Dedifferentiated amniotic fluid mesenchymal stem cell (primary cell): ENCODE data around the gene H6PD.

ENCODE experiments used
- DNase-seq: peaks from one replicate; pipeline ENCODE4 v3.0.0-alpha.2; 2016; ENCODE audit errors: extremely low spot score

The H6PD gene

DNA sequence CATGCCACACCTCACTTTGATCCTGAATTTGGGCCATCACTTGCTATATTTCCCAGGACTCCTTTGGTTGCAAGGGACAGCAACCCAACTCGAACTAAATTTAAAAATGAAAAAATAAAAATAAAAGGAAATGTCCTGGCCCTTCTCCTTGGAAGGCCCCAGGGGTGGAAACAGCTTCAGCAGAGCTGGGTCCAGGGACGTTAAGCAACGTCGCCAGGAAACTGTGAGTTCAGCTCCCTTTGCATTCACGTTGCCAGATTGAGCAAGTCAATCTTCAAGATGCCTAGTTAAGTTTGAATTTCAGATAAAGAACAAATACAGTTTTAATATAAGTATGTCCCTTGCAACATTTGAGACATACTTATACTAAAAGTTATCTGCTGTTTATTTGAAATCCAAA lies 43.5 kb downstream of the H6PD start:
- DNase-seq: no peak

- no peak for DNase-seq
These were observed 44.1 kb downstream of the H6PD start for GRCh38 chr1:9278585-9279153.

DNA sequence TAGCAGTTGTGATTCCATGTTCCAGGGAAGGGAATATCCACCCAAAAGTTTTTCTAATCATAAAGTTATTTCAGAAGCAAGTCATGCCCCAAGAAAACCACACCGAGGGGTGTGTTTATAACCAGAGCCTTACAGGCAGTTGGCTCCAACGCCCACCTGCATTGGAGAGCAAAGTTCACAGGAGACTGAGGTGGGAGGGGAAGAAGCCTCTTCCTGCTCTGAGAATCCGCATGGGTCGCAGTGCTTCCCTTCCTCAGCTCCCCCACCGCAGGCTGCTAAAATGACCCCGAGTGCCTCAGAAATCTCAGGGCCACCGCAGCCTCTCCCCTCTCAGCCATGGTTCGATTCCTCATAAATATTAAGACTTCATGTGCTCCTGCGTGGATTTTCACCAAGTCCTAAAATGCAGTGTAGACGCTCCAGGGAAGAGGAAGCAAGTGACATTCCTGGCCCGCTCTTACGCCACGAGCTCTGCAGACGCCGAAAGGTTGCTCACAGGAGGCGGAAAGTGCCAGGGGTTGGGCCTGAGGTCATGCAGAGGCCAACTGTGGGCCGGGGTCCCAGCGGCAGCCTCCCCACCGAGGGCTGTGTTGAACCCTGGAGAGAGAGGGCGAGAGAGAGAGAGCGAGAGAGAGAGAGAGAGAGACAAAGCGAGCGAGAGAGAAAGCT lies 44.7 kb downstream of the H6PD start:
- no peak for DNase-seq

DNA sequence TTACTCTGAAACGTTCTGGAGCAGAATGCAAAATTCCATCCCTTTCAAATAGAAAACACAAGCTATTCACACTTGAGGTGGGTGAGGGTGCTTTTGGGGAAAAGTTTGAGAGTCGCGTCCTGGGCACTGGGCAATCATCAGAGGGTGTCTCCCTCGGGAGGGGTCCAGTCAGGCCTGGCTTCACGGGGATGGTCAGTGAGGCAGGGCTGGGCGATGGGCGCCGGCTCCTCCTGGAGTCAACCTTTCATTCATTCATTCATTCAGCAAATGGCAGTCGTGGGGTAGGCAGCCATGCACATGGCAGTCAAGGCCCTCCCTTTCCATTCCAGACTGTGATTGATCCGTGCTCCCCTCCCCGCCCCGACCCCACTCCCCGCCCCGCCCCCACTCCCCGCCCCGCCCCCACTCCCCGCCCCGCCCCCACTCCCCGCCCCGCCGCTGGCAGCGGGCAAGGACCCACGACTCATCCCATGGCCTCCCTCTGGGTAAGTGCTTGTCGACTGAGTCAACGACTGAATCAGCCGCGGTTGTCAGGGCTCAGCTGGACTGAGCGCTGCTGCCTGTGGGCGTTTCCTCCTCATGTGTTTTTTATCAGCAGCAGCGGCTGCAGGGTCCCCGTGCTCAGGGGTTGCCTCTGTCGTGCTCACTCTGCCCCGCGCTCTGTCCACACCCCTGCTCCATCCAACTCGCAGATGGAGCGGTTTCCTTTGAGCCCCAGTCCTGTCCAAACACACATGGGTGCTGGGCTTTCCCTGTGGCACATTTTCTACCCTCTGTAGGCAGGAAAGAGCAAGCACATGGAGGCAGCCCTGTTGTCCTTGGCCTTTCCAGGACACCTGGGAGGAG lies 45.7 kb downstream of the H6PD start:
- DNase-seq: peak; percentile 89

- DNase-seq: no peak
These were observed 46.7 kb downstream of the H6PD start for GRCh38 chr1:9281071-9281827.

DNA sequence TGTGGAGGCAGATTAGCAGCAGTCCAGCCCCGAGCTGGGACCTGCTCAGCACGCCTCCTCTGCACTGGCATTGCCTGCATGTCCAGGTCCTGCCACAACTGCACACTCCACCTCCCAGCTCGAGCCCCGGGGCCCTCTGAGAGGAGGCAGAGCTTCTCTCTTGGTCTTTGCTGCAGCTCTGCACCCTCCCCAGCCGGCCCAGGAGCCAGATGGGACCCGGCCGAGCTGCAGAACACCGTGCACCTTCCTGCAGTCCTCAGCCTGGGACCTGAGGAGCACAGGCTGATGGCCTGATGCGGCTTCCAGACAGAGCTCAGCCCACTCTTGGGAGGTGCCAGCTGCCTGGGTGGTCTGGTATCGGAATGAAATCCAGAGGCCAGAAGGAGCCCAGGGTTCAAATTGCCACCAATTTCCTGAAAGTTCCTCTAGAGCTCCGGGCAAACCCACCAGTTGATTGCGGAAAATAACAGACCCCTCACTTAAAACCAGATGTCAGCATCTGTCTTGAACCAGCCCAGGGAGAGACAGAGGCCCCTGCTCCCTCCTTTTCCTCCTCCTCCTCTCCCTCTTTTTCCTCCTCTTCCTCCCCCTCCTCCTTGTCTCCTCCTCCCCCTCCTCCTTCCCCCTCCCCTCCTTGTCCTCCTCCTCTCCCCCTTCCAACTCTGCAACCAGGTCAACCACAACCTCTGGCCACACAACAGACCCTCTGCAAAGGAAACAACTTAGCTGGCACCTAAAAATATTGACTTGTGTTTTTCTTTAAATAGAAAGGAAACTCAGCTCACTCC lies 47.5 kb downstream of the H6PD start:
- DNase-seq: no peak

GRCh38 chr1:9282696-9282955 lies 48.1 kb downstream of the H6PD start:
- DNase-seq: no peak

- DNase-seq: no peak
These were observed 49.5 kb downstream of the H6PD start for GRCh38 chr1:9284061-9284460.

DNA sequence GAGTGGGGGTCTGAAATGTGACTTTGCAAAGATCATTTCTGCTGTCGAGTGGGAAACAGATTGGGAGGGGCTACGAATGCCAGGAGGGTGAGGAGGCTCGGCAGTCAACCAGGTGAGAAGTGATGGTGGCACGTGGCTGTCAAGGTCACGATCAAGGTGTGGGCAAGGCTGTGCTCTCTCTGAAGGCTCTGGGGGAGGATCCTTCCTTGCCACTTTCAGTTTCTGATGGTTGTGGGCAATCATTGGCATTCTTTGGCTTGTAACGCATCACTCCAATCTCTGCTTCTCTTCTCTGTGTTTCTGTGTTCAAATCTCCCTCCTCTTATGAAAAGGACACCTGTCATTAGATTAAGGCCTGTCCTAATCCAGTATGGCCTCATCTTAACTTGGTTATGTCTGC lies 52.0 kb downstream of the H6PD start:
- no peak for DNase-seq

DNA sequence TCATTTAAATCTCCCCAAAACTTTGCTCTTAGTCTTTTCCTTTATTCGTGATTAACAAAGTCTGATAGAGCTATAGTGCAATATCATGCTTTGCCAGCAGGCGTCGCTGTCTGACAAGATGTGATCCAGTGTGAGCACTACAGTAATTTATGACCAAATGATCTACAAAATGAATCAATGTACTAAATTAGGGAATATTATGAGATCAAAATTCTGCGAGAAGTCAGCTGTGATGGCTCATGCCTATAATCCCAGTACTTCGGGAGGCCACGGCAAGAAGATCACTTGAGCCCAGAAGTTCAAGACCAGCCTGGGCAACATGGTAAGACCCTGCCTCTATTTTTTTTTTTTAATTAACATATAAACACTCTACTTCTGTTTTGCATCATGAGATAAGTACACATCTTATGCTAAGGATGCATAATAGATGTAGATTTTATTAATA lies 54.5 kb downstream of the H6PD start:
- peak; percentile 39 for DNase-seq

GRCh38 chr1:9289711-9290485 lies 55.3 kb downstream of the H6PD start:
- DNase-seq: peak; percentile 86

GRCh38 chr1:9291914-9292360 lies 57.4 kb downstream of the H6PD start:
- peak; percentile 41 for DNase-seq

GRCh38 chr1:9292361-9293240 lies 58.0 kb downstream of the H6PD start, which contains the start of gene SPSB1:
Gene SPSB1 (plus strand): TSS chr1:9292894. CDS start chr1:9355892, 62,998 bp downstream.
- DNase-seq: peak; percentile 74

DNA sequence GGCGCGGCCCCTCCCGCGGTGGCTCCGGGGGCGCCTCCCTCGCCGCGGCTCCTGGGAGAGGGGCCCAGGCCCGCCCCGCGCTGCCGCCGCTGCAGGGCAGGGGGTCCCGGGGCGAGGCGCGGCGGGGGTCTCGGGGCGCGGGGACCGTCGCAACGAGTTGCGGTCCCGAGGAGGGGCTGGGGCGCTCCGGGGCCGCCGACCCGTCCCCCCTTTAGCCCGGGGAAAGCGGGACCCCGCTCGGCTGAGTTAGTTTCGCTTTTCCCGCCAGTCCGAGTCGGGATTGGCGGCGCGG lies 58.6 kb downstream of the H6PD start:
- no peak for DNase-seq

DNA sequence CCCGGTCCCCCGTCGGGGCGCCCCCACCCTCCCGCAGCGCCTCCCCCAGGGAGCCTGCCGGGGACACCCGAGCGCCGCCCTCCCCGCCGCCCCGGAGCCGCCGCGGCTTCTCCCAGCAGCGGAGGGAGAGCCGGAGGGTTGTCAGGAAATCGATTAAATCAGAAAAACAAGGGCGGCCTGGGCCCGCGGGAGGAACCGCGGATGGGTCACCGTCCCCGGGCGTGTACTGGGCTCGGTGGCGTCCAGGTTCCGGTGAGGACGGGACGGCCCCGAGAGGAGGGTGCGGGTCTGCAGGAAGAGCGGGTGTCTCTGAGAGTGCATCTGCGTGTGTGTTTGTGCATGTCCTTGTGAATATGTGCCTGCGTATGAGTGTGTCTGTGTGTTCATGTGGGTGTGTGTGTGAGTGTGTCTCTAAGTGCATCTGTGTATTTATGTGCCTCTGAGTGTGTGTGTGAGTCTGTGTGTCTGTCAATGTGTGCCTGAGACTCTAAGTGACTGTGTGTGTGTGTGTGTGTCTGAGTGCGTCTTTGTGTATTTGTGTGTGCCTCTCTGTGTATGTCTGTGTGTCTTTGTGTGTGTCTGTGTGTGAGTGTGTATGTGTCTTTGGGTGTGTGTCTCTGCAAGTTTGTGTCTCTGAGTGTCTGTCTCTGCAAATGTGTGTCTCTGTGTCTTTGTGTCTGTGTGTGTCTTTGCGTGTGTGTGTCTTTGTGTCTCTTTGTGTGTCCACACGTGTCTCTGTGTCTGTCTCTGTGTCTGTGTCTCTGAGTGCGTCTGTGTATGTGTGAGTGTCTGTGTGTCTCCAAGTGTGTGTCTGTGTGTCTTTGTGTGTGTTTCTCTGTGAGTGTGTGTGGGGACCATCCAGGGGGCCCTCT lies 59.2 kb downstream of the H6PD start:
- DNase-seq: no peak

GRCh38 chr1:9294405-9294773 lies 59.8 kb downstream of the H6PD start:
- DNase-seq: no peak

GRCh38 chr1:9294910-9295636 lies 60.5 kb downstream of the H6PD start:
- no peak for DNase-seq

- DNase-seq: no peak
These were observed 61.3 kb downstream of the H6PD start for GRCh38 chr1:9295884-9296283.
